H1 (cell line): ENCODE data around the gene MYMX. TPM values are rescaled to one million over a fixed set of nuclear protein-coding genes. Genes with fewer than 3 reads are reported as not detected.

ENCODE experiments used
- CTCF ChIA-PET: fragments of 300-600 bp; sonication (Branson Sonifier 250); formaldehyde crosslinking; loops from one replicate; lab custom pipeline; 2021; ENCODE audit not compliant: partially characterized antibody; lab: Charles Lee
- POLR2A ChIA-PET: fragments of 300-600 bp; sonication (Branson Sonifier 250); formaldehyde crosslinking; loops from one replicate; lab custom pipeline; 2021; ENCODE audit warnings: inconsistent platforms; ENCODE audit not compliant: partially characterized antibody; lab: Charles Lee
- DNase-seq, 2 experiments: peaks; one replicate each; pipeline versions ENCODE4 v3.0.0 to v3.0.0-alpha.2; 2010 to 2022; ENCODE audit warnings: low spot score in 2 of 2, low read depth in 1 of 2, mixed read lengths in 1 of 2
- FAIRE-seq: peaks from 2 replicates; lab custom pipeline; 2011; peaks lifted over from hg19 to GRCh38; lab: Jason Lieb, UNC
- H2AFZ ChIP-seq: 2 replicates; pipeline ENCODE4 v1.8.1; 2012; ENCODE audit warnings: low read length, inconsistent platforms
- H2AK5ac ChIP-seq: 2 replicates; pipeline ENCODE4 v1.6.1; 2013; ENCODE audit warnings: low read depth, low read length
- H2BK120ac ChIP-seq: replicated peaks from 2 replicates; pipeline ENCODE3; 2013; ENCODE audit warnings: low read depth, low read length, inconsistent platforms
- H2BK12ac ChIP-seq: 2 replicates; pipeline ENCODE4 v1.6.1; 2013; ENCODE audit warnings: low read depth, low read length
- H2BK15ac ChIP-seq: 2 replicates; pipeline ENCODE4 v1.6.1; 2013; ENCODE audit warnings: low read length
- H2BK20ac ChIP-seq: 2 replicates; pipeline ENCODE4 v1.6.1; 2013; ENCODE audit warnings: low read length
- H2BK5ac ChIP-seq: 2 replicates; pipeline ENCODE4 v1.6.1; 2013; ENCODE audit warnings: low read depth, low read length
- H3K14ac ChIP-seq: 2 replicates; pipeline ENCODE4 v1.6.1; 2013; ENCODE audit warnings: inconsistent platforms; ENCODE audit not compliant: insufficient read length
- H3K18ac ChIP-seq: 2 replicates; pipeline ENCODE4 v1.6.1; 2013; ENCODE audit warnings: low read length; ENCODE audit errors: extremely low read depth
- H3K23ac ChIP-seq: 2 replicates; pipeline ENCODE4 v1.6.1; 2013; ENCODE audit warnings: inconsistent platforms; ENCODE audit not compliant: insufficient read length
- H3K23me2 ChIP-seq: 2 replicates; pipeline ENCODE4 v1.6.1; 2013; ENCODE audit warnings: low read depth, low read length
- H3K27ac ChIP-seq: 2 replicates; pipeline ENCODE4 v1.6.1; 2011; ENCODE audit warnings: low read depth, low read length, inconsistent platforms
- H3K27me3 ChIP-seq, 4 experiments: replicated peaks in 1 of 4; 1 replicate in 1 of 4; 2 replicates in 3 of 4; pipeline versions ENCODE4 v1.6.1 to v1.8.1; 2011 to 2013; ENCODE audit warnings: low read length in 3 of 4, mild to moderate bottlenecking in 3 of 4, inconsistent platforms in 2 of 4, mixed read lengths in 2 of 4, moderate library complexity in 1 of 4; ENCODE audit not compliant: control insufficient read depth in 3 of 4, insufficient read depth in 3 of 4; ENCODE audit errors: extremely low read depth in 1 of 4
- H3K36me3 ChIP-seq, 4 experiments: 2 replicates each; pipeline versions ENCODE4 v1.6.1 to v1.8.1; 2011 to 2013; ENCODE audit warnings: mild to moderate bottlenecking in 4 of 4, low read length in 3 of 4, moderate library complexity in 2 of 4, control low read depth in 1 of 4, inconsistent platforms in 1 of 4; ENCODE audit not compliant: insufficient read depth in 4 of 4, control insufficient read depth in 2 of 4
- H3K4ac ChIP-seq: replicated peaks from 2 replicates; pipeline ENCODE3; 2013; ENCODE audit warnings: low read length, low read depth, mixed read lengths, inconsistent platforms; ENCODE audit not compliant: insufficient read length
- H3K4me1 ChIP-seq, 4 experiments: replicated peaks in 1 of 4; 1 replicate in 1 of 4; 2 replicates in 3 of 4; pipeline versions ENCODE4 v1.6.1 to v1.8.1; 2011 to 2013; ENCODE audit warnings: low read length in 3 of 4, inconsistent platforms in 2 of 4, mixed read lengths in 1 of 4; ENCODE audit not compliant: insufficient read depth in 4 of 4, control insufficient read depth in 3 of 4
- H3K4me2 ChIP-seq, 2 experiments: 2 replicates each; pipeline versions ENCODE4 v1.6.1 to v1.8.1; 2011 to 2013; ENCODE audit warnings: low read depth in 2 of 2, low read length in 2 of 2, control low read depth in 1 of 2, inconsistent platforms in 1 of 2, mild to moderate bottlenecking in 1 of 2; ENCODE audit not compliant: insufficient read depth in 1 of 2
- H3K4me3 ChIP-seq, 4 experiments: fragments of 200-600, 300-600 bp in 1 of 4; sonication (generic), shearing (Covaris generic), sonication (Bioruptor Twin) in 1 of 4; 2 replicates each; pipeline versions ENCODE4 v1.5.1 to v1.8.1; 2011 to 2016; ENCODE audit warnings: low read length in 4 of 4, low read depth in 3 of 4, control low read depth in 2 of 4, inconsistent platforms in 2 of 4, mild to moderate bottlenecking in 2 of 4, mixed read lengths in 1 of 4, moderate library complexity in 1 of 4; ENCODE audit not compliant: insufficient read depth in 2 of 4; ENCODE audit errors: extremely low read depth in 1 of 4
- H3K56ac ChIP-seq: replicated peaks from 2 replicates; pipeline ENCODE3; 2013; ENCODE audit warnings: low read depth, mild to moderate bottlenecking, mixed read lengths, low read length, inconsistent platforms; ENCODE audit not compliant: insufficient read length
- H3K79me1 ChIP-seq: 2 replicates; pipeline ENCODE4 v1.6.1; 2013; ENCODE audit warnings: low read depth, low read length, control low read depth
- H3K79me2 ChIP-seq, 2 experiments: 2 replicates each; pipeline versions ENCODE4 v1.6.1 to v1.8.1; 2012 to 2013; ENCODE audit warnings: low read length in 2 of 2, mild to moderate bottlenecking in 2 of 2, inconsistent platforms in 1 of 2; ENCODE audit not compliant: insufficient read depth in 2 of 2, control insufficient read depth in 1 of 2
- H3K9ac ChIP-seq, 4 experiments: replicated peaks in 1 of 4; 1 replicate in 1 of 4; 2 replicates in 3 of 4; pipeline versions ENCODE4 v1.6.1 to v1.8.1; 2011 to 2013; ENCODE audit warnings: low read depth in 3 of 4, low read length in 3 of 4, control low read depth in 2 of 4, mild to moderate bottlenecking in 2 of 4, moderate library complexity in 2 of 4, inconsistent platforms in 1 of 4; ENCODE audit errors: extremely low read depth in 1 of 4
- H3K9me3 ChIP-seq, 2 experiments: 2 replicates each; pipeline versions ENCODE4 v1.6.1 to v1.8.1; 2012 to 2013; ENCODE audit warnings: mild to moderate bottlenecking in 2 of 2, moderate library complexity in 2 of 2, control low read depth in 1 of 2, inconsistent platforms in 1 of 2, low read depth in 1 of 2, low read length in 1 of 2, mixed read lengths in 1 of 2; ENCODE audit not compliant: insufficient read depth in 2 of 2
- H4K20me1 ChIP-seq, 2 experiments: replicated peaks in 1 of 2; 2 replicates each; pipeline versions ENCODE3 to v1.8.1; 2011 to 2013; ENCODE audit warnings: inconsistent platforms in 2 of 2, low read length in 2 of 2, mild to moderate bottlenecking in 1 of 2; ENCODE audit not compliant: insufficient read depth in 2 of 2, control insufficient read depth in 1 of 2
- H4K5ac ChIP-seq: 2 replicates; pipeline ENCODE4 v1.6.1; 2013; ENCODE audit warnings: low read length, low read depth, mixed read lengths, inconsistent platforms; ENCODE audit not compliant: insufficient read length
- H4K8ac ChIP-seq: 2 replicates; pipeline ENCODE4 v1.8.0; 2013; ENCODE audit warnings: mild to moderate bottlenecking, moderate library complexity, low read length, inconsistent platforms; ENCODE audit not compliant: insufficient read depth; ENCODE audit errors: extremely low read depth
- H4K91ac ChIP-seq: replicated peaks from 2 replicates; pipeline ENCODE3; 2013; ENCODE audit warnings: low read length, mixed read lengths, inconsistent platforms; ENCODE audit not compliant: insufficient read length
- ATF2 ChIP-seq: IDR thresholded peaks from 2 replicates; pipeline ENCODE4 v1.6.1; 2012; ENCODE audit warnings: low read length, inconsistent platforms
- BACH1 ChIP-seq: IDR thresholded peaks from 2 replicates; pipeline ENCODE4 v1.6.1; 2012; ENCODE audit warnings: low read length, improper control_type of control experiment
- KDM5A ChIP-seq: fragments of 200-600 bp; IDR thresholded peaks from 2 replicates; pipeline ENCODE4 v1.7.1; 2012; ENCODE audit warnings: mild to moderate bottlenecking, low read length, inconsistent platforms, mixed read lengths
- SUZ12 ChIP-seq: fragments of 200-600 bp; sonication (generic); IDR thresholded peaks from 2 replicates; pipeline ENCODE4 v1.6.1; 2012; ENCODE audit warnings: mild to moderate bottlenecking, inconsistent platforms, low read length, moderate library complexity, mixed read lengths
- TBP ChIP-seq: IDR thresholded peaks from 2 replicates; pipeline ENCODE4 v1.6.1; 2011; ENCODE audit warnings: low read depth, low read length, improper control_type of control experiment
- WGBS, 2 experiments: shearing (Covaris generic) in 1 of 2; methylation state at CpG; one replicate each; pipeline versions ENCODE4 v1.1.6 to v1.1.7; 2013 to 2015; ENCODE audit warnings: low lambda C conversion rate in 2 of 2, mixed read lengths in 2 of 2, inconsistent platforms in 1 of 2, low coverage in 1 of 2, missing lambda C conversion rate in 1 of 2; ENCODE audit not compliant: insufficient replicate concordance in 2 of 2, insufficient coverage in 1 of 2, insufficient read length in 1 of 2; ENCODE audit errors: extremely low coverage in 1 of 2, missing lambda C conversion rate in 1 of 2; 5-methylcytosine and 5-hydroxymethylcytosine counted together
- polyA plus RNA-seq, 7 experiments: library from polyadenylated mRNA; depleted of rRNA in 3 of 7; stranded (reverse) in 5 of 7; unstranded in 2 of 7; fragments of >200 nt in 5 of 7; fragments of 200-250 nt in 2 of 7; gene quantifications; 1 replicate in 5 of 7; 2 replicates in 1 of 7; 4 replicates in 1 of 7; pipeline versions ENCODE4 v1.2.1 to v1.2.3, GENCODE V29; 2011 to 2013; ENCODE audit warnings: missing spikeins in 2 of 7, mixed read lengths in 2 of 7
- total RNA-seq: library from RNA; stranded (reverse); fragmentation: NEBNext Ultra II Directional; extraction: Animal tissue kit (Norgen Biotek cat#: 25700); gene quantifications from 2 replicates; pipeline ENCODE4 v1.2.1, GENCODE V29; 2021

Gene MYMX
- total and polyA plus RNA-seq, 2 of the 8 experiments (the other 6 are each of a cell fraction or from before 2014, with no cell fraction given) = 4.7 to 6.9 TPM

- CTCF ChIA-PET = interaction anchor here (0.9 to 19.4 kb wide), 8 partner anchors 13 to 130 kb away, joined by 3 to 287 read pairs (median 4); no protein-coding TSS in a partner anchor
- Histone ChIP-seq H3K4me3 (no peak overlapping the region), H3K18ac (no peak overlapping the region), H2BK5ac (no peak overlapping the region; the same call in 1 of the 2 replicates), H2AK5ac (no peak overlapping the region), H4K91ac (no peak overlapping the region), H2AFZ (no peak overlapping the region), H3K4ac (no peak overlapping the region), H2BK12ac (no peak overlapping the region), H3K36me3 (peaks cover 26 to 58% (median 45%) of the 10 kb centered on the region in 4 experiments), H3K14ac (no peak overlapping the region), H3K23ac (no peak overlapping the region), H3K79me2 (peaks cover 9 to 42% of the 10 kb centered on the region in 2 experiments; a peak in 3 of 4 replicates), H3K27ac (no peak overlapping the region), H4K20me1 (peaks cover 33 to 46% of the 10 kb centered on the region in 2 experiments), H3K9ac (no peak overlapping the region), H2BK20ac (no peak overlapping the region), H3K79me1 (peaks cover 29% of the 10 kb centered on the region), H3K23me2 (peaks cover 3% of the 10 kb centered on the region; the same call in 1 of the 2 replicates), H2BK15ac (no peak overlapping the region), H3K4me1 (peaks cover 9 to 32% (median 22%) of the 10 kb centered on the region in 4 experiments), H3K4me2 (no peak overlapping the region), H2BK120ac (no peak overlapping the region), H3K27me3 (no peaks in the 10 kb centered on the region), H3K9me3 (no peaks in the 10 kb centered on the region), H4K8ac (no peak overlapping the region), H3K56ac (no peak overlapping the region), H4K5ac (no peak overlapping the region)
- DNase-seq (no peak), FAIRE-seq (no peak)
- POLR2A ChIA-PET = interaction anchor here (1.0 to 21.0 kb wide), 7 partner anchors 8 to 49 kb away, joined by 3 to 477 read pairs (median 4); partner anchors contain the start of genes HSP90AB1, MYMX and SLC35B2
- WGBS, 2 experiments = 90% methylated on average over 11 of the region's 11 CpGs; no CpG with 5 or more reads in 1 of the 2 experiments
- no peak for TF ChIP-seq SUZ12
- no peak for TF ChIP-seq TBP
- TF ChIP-seq BACH1 = no peak
- TF ChIP-seq KDM5A = no peak
- TF ChIP-seq ATF2 = no peak
Measured at GRCh38 chr6:44229376-44230033, 12.8 kb downstream of the MYMX start.
